BJ (cell line): ENCODE measurements around the gene ACAD9. TPM values are rescaled to one million over a fixed set of nuclear protein-coding genes. Genes with fewer than 3 reads are reported as not detected.
"Not testable (repeated sequence)": the region's sequence is repeated elsewhere in the genome, so short reads cannot be mapped to it uniquely, and the experiment has no call there.

Source experiments
- CTCF ChIA-PET: fragments of 350-600 bp; formaldehyde crosslinking; extraction: SDS; loops from one replicate; lab custom pipeline; 2021; ENCODE audit warnings: antibody characterized with exemption, inconsistent platforms; lab: Yijun Ruan, JAX
- POLR2A ChIA-PET: fragments of 300-600 bp; sonication (Branson Sonifier 250); formaldehyde crosslinking; extraction: SDS; loops from one replicate; lab custom pipeline; 2021; ENCODE audit warnings: antibody characterized with exemption; lab: Charles Lee
- DNase-seq: peaks from one replicate; pipeline ENCODE4 v3.0.0-alpha.2; 2011; ENCODE audit warnings: low read depth
- H3K27me3 ChIP-seq: 2 replicates; pipeline ENCODE4 v1.6.0; 2011; ENCODE audit warnings: low read length; ENCODE audit not compliant: control insufficient read depth, insufficient read depth
- H3K36me3 ChIP-seq: 2 replicates; pipeline ENCODE4 v1.5.1; 2011; ENCODE audit warnings: low read length; ENCODE audit not compliant: control insufficient read depth, insufficient read depth
- H3K4me3 ChIP-seq: 2 replicates; pipeline ENCODE4 v1.5.1; 2011; ENCODE audit warnings: low read depth, mild to moderate bottlenecking, control low read depth, low read length
- polyA plus RNA-seq: library from polyadenylated mRNA; depleted of rRNA; stranded (reverse); fragments of >200 nt; gene quantifications from 2 replicates; pipeline ENCODE4 v1.2.3, GENCODE V29; 2011
- TF ChIP-seq, protein P1 (sequence below): IDR thresholded peaks from 2 replicates; pipeline ENCODE4 v1.5.1; 2011; ENCODE audit warnings: low read depth, mild to moderate bottlenecking, control low read depth, inconsistent platforms, low read length, moderate library complexity; ENCODE audit not compliant: insufficient read depth

The ACAD9 gene
- polyA plus RNA-seq, 1 experiment: 48.5 TPM

DNA sequence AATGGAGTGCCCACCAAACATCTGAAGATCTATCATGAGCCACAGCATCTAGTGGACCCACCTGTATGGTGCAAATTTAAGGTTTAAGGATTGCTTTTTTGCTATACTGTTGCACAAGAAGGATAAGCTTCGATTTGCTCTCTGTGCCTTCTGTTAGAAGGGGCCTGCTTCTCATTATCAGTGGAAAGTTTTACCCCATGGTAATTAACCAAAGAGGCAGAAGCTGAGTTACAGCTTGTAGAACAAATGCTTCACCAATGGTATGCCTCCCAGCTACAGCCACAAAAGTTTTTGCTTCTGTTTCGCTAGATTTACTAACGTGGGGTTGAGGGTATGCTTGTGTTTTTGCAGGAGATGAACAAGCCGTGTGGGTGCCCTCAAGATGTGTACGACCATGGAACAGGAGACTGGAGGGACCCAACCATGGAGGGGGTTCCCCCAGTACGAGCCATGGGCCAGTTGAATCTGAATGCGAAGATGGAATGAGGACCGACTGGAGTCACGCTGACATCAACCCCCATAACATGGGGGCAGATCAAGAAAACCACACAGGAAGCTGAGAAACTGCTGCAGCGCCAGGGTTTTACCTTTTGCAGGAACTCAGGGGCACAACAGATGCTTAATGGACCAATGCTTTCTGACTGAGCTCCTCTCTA lies 43.5 kb downstream of the ACAD9 start:
- TF ChIP-seq, protein P1, sequence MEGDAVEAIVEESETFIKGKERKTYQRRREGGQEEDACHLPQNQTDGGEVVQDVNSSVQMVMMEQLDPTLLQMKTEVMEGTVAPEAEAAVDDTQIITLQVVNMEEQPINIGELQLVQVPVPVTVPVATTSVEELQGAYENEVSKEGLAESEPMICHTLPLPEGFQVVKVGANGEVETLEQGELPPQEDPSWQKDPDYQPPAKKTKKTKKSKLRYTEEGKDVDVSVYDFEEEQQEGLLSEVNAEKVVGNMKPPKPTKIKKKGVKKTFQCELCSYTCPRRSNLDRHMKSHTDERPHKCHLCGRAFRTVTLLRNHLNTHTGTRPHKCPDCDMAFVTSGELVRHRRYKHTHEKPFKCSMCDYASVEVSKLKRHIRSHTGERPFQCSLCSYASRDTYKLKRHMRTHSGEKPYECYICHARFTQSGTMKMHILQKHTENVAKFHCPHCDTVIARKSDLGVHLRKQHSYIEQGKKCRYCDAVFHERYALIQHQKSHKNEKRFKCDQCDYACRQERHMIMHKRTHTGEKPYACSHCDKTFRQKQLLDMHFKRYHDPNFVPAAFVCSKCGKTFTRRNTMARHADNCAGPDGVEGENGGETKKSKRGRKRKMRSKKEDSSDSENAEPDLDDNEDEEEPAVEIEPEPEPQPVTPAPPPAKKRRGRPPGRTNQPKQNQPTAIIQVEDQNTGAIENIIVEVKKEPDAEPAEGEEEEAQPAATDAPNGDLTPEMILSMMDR: no peak
- Histone ChIP-seq H3K27me3 (no peaks in the 10 kb centered on the region), H3K36me3 (no peaks in the 10 kb centered on the region), H3K4me3 (no peak overlapping the region)
- no peak for DNase-seq
- POLR2A ChIA-PET: no interaction called here
- CTCF ChIA-PET: no interaction called here

DNA sequence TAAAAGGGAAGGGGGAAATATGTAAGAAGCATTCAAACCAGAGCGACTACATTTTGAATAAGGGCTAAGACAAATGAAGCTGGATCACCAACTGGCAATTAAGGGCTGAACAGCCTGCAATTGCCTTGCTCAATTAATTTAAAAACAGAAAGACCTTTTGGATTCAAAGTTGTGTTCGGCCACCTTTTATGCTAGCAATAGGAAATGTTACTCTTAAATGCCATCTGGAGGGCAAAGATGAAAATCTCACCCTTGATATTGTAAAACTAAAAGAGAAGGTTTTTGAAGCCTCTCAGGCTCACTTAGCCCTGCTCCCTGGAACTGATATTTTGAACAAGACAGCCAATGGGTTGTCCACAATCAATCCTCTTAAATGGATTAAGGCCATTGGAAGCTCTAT lies 44.2 kb downstream of the ACAD9 start:
- TF ChIP-seq, protein P1: no peak
- no peak overlapping the region for H3K4me3 ChIP-seq
- H3K36me3 ChIP-seq: no peaks in the 10 kb centered on the region
- CTCF ChIA-PET: no interaction called here
- POLR2A ChIA-PET: no interaction called here
- no peaks in the 10 kb centered on the region for H3K27me3 ChIP-seq
- no peak for DNase-seq

DNA sequence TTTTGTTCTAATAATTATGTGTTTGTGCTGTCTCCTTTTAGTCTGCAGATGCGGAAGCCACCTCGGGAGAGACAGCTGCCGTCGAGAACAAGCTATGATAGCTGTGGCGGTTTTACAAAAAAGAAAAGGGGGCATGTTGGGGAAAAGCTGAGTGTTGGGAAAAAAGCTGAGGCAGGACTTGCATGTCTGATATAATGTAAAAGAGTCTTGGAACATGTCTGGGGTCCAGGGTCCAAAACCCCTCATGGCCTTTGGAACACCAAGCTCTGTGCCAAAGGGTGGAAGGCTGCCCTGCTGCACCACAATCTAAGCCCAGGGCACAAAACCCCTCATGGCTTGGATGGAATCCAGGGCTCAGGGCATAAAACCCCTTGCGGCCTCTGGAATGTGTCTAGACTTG lies 44.6 kb downstream of the ACAD9 start:
- POLR2A ChIA-PET, H3K4me3 ChIP-seq, DNase-seq, CTCF ChIA-PET, H3K27me3 ChIP-seq, H3K36me3 ChIP-seq: not testable (repeated sequence)

DNA sequence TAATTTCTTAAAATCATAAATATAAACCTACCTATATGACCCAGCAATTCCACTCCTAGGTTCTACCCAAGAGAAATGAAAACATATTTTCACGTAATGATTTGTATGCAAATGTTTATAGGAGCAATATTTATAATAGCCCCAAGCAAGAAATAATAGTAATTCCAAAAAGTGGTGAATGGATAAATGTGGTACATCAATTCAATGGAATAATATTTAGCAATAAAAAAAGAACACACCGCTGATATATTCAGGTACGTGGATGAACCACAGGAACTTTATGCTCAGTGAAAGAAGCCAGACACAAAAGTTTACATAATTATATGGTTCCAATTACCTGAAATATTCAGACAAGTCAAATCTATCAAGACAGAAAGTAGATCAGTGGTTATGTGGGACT lies 49.9 kb downstream of the ACAD9 start:
- DNase-seq: no peak
- Histone ChIP-seq H3K4me3 (no peak overlapping the region), H3K36me3 (no peaks in the 10 kb centered on the region), H3K27me3 (peaks cover 10% of the 10 kb centered on the region)
- TF ChIP-seq, protein P1: no peak
- POLR2A ChIA-PET: no interaction called here
- CTCF ChIA-PET: no interaction called here

DNA sequence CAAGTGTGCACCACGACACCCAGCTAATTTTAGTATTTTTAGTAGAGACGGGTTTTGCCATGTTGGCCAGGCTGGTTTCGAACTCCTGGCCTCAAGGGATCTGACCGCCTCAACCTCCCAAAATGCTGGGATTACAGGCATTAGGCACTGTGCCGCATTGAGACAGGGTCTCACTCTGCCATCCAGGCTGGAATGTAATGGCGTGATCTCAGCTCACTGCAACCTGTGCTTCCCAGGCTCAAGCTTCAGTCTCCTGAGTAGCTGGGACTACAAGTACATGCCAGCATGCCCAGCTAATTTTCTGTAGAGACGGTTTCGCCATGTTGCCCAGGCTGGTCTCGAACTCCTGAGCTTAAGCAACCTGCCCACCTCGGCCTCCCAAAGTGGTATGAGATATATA lies 51.6 kb downstream of the ACAD9 start:
- H3K36me3 ChIP-seq: no peaks in the 10 kb centered on the region
- no peak overlapping the region for H3K4me3 ChIP-seq
- CTCF ChIA-PET: no interaction called here
- peaks cover 10% of the 10 kb centered on the region for H3K27me3 ChIP-seq
- POLR2A ChIA-PET: no interaction called here
- TF ChIP-seq, protein P1: no peak
- no peak for DNase-seq
